ENCODE results near the gene GPR39.

DNA sequence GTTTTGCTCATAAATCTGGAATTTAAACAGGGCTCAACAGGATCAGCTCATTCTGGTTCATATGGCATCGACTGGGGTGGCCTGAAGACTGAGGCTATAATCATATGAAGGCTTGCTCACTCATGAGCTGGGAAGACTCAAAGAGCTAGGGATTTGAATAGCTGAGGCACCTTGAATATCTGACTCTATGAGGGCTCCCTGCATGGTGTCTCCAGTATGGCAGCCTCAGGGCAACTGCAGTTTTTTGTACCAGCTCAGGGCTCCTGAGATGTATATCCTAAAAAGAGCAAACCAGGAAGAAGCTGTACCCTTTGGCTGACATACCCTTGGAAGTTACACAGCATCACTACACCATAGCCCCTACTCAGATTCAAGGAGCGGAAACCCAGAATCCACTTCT lies 15.3 kb upstream of the GPR39 start:
- TF ChIP-seq POLR2A (IDR thresholded peaks at IDR 0.05) (no peak), POLR2AphosphoS5 (IDR thresholded peaks at IDR 0.05; ENCODE audit: insufficient read depth in 1 of 2, low read depth in 1 of 2) (no peak)
- TF ChIP-seq, protein P1, sequence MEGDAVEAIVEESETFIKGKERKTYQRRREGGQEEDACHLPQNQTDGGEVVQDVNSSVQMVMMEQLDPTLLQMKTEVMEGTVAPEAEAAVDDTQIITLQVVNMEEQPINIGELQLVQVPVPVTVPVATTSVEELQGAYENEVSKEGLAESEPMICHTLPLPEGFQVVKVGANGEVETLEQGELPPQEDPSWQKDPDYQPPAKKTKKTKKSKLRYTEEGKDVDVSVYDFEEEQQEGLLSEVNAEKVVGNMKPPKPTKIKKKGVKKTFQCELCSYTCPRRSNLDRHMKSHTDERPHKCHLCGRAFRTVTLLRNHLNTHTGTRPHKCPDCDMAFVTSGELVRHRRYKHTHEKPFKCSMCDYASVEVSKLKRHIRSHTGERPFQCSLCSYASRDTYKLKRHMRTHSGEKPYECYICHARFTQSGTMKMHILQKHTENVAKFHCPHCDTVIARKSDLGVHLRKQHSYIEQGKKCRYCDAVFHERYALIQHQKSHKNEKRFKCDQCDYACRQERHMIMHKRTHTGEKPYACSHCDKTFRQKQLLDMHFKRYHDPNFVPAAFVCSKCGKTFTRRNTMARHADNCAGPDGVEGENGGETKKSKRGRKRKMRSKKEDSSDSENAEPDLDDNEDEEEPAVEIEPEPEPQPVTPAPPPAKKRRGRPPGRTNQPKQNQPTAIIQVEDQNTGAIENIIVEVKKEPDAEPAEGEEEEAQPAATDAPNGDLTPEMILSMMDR (IDR thresholded peaks at IDR 0.05): no peak

Measured in vagina (tissue), 2 donors.